NCI-H2196 (cell line): Measurements from ENCODE around the gene CST9L.

ENCODE experiments used
- DNase-seq: peaks from one replicate; lab custom pipeline; 2025; ENCODE audit not compliant: unreplicated experiment; lab: John Stamatoyannopoulos, UW

Gene CST9L

GRCh38 chr20:23547613-23548012 is 20.7 kb downstream of the CST9L start:
- DNase-seq: no peak

- DNase-seq: no peak
These were observed 21.7 kb downstream of the CST9L start for GRCh38 chr20:23546435-23547144.

- no peak for DNase-seq
These were observed 24.2 kb downstream of the CST9L start for GRCh38 chr20:23544133-23544532.

DNA sequence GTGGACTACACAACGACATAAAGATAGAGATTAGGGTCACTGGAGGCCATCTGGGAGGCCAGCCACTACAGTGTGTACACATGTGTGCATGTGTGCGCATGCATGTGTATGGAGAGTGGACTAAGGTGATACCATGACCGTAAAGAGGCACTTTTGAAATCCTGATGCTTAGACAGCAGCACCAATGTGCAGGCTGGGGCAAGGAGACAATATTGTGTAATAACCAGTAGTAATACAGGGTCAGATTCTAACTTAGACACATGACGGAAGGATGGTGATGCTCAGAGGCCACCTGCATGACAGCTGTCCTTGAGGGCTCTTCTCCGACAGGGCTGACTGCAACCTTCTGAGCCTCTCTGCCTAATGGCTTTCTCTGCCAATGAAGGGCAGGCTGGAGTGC is 25.5 kb downstream of the CST9L start:
- no peak for DNase-seq

DNA sequence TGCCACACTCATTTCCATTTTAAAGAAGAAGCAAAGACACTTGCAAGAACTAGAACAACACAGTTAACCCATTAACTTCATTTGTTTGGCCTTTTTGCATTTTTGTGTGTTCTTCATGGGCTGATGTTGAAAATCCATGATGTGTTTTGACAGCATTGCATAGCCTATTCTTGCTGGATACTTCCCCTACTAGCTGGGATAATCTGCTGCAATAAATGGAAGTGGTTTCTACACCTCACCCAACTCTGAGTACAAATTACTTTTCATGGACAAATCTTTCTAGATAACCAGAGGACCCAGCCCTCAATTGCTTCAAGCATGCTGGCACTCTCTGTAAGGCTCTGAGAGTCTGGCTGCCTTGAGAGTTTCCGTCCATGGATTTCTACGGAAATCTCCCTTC is 26.5 kb downstream of the CST9L start:
- DNase-seq: no peak

GRCh38 chr20:23541330-23541729 is 27.0 kb downstream of the CST9L start:
- DNase-seq: no peak

GRCh38 chr20:23540624-23541023 is 27.7 kb downstream of the CST9L start:
- DNase-seq: no peak

DNA sequence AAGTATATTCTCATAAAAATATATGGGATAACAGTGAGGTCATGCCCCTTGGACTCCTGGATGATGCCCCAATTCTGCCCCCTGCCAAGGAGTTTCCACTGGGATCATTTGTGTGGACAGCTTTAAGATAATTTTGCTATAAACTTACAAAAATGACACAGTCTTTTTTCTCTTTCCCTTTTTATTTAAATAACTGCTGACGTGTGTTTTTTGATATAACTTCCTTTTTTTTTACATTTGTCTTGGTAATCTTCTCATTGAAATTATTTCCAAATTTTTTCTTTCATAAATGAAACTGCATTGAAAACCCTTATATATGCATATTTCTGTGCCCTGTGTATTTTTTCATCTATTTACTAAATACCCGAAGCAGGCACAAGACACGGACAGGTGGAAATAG is 31.3 kb downstream of the CST9L start:
- DNase-seq: no peak

GRCh38 chr20:23536328-23536974 is 31.8 kb downstream of the CST9L start:
- no peak for DNase-seq

DNA sequence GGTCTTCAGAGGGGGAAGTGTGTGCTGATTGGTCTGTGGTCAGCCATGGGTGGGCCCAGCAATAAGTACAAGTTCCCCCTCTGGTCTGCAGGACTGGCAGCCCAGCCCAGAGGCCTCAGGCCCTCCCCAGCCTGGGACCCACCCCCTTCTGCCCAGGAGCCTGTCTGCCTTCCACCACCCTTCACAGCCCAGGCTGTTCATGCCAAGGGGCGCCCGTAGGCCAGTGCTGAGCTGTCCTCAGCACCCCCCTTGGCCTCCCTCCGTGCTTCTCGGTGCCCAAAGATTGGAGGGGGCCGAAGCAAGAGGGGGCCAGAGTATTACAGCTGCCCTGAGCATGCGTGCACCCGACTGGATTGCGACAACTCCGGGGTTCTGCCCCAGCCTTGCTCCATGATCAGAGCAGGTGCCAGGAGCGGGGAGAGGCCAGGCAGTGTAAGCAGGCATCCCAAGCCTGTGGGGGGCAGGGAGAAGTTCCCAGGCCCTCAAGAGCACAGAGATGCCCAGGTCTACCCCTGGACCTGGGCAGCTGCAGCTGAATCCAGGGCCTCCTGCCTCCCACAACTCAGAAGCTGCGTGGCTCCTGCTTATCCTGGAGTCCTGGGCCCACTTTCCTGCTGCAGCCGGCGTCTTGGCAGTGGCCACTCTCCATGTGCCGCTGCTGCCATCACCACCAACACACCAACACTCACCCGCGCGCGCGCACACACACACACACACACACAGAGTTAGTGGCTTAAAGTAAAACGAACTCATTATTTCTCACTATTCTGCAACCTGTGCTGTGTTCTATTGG is 33.3 kb downstream of the CST9L start:
- no peak for DNase-seq

- DNase-seq: no peak
These were observed 35.1 kb downstream of the CST9L start for GRCh38 chr20:23533161-23533560.

DNA sequence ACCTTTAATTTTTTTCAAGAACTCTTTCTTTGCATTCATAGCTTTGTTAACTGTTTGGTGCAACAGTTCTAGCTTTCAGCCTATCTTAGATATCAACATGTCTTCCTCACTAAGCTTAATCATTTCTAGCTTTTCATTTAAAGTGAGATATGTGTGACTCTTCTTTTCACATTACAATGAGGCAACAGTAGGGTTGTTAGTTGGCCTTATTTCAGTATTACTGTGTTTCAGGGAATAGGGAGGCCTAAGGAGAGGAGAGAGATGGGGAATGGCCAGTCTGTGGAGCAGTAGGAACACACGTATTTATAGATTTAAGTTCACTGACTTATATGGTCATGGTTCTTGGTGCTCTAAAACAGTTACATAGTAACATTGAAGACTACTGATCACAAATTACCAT is 35.8 kb downstream of the CST9L start:
- no peak for DNase-seq

- DNase-seq: no peak
These were observed 37.2 kb downstream of the CST9L start for GRCh38 chr20:23530937-23531567.

DNA sequence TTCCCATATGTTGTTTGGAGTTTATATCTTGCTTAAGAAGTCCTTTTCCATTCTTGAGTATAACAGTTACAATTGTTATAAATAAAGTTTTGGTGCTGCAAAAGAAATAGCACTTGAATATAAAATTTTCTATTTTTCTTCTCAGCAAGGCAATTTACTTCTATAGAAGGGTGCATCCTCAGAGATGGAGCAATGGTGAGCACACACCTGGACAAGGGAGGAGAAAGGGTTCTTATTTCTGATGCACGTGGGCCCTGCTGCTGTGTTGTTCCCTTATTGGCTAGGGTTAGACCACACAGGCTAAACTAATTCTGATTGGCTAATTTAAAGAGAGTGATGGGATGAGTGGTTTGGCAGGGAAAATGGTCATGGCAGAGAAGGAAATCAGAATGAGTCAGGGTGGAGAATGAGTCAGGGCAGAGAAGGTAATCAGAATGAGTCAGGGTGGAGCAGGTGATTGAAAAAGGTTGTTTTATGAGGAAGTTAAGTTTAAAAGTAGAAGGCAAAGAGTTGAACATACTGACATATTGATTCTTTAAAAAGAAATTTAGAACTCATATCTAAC is 39.3 kb downstream of the CST9L start:
- DNase-seq: no peak

GRCh38 chr20:23526850-23527249 is 41.4 kb downstream of the CST9L start:
- no peak for DNase-seq

DNA sequence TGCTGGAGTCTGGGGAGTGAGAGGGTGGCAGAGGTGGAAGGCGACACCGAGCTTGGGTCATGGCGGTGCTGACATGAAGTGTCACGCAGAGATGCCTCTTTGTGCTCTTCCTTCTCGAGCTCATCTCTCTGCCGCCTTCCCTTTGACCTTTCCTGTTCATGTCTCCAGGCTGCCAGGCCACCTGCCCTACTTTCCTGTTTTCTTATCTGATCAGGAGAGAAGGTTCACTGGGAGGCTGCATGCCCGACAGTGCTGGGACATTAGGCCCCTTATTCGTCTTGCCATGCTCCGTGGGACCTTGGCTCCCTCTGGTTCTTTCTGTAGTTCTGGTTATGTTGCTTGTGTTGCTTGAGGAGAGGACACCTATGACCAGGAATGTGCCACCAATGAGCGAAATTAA is 44.1 kb downstream of the CST9L start:
- no peak for DNase-seq

GRCh38 chr20:23520185-23520584 is 48.1 kb downstream of the CST9L start:
- DNase-seq: no peak

DNA sequence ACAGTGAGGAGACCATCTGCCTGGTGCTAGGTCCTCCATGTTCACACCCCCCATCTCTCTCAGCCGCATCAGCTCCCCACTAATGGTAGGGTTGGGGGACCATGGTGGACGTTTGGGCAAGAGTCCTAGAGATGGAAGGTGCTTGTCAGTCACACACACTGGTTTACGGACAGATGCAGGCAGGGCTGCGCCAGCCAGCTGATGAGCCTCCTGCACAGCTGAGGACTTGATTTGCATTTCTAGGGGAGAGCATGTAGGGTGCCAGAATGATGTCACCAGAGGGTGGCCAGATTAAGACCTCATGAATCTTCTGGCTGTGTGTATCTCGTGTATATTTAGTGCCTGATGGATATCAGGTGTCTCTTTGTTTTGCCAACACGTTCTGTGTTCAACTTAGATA is 48.7 kb downstream of the CST9L start:
- DNase-seq: no peak

- no peak for DNase-seq
These were observed 50.6 kb downstream of the CST9L start for GRCh38 chr20:23517719-23518118.

DNA sequence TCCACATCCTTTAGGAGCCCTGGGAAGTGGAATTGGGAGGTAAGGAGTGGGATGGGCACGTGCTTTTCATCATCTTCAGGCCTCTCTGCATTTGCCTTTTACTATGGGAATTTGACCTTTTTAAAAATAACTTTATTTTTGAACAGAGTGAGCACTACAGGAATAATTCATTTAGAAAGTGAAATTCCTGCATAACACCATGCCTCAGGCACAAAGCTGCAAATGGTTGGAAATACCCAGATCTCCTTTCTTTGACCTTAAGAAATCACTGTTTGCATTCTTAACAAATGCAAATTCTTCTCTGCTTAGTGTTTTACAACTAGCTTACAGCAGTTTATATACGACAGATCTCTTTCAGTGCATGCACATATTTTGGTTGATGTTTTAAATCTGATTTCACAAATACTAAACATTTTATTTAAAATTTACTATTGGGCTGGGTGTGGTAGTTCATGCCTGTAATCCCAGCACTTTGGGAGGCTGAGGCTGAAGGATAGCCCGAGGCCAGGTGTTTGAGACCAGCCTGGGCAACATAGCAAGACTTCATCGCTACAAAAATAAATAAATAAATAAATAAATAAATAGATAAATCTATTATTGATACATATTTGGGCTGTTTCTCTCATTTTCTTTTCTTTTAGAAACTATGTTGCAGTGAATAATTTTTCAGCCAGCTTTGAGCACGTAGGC is 52.9 kb downstream of the CST9L start:
- DNase-seq: no peak

GRCh38 chr20:23514848-23515247 is 53.4 kb downstream of the CST9L start:
- no peak for DNase-seq
